Measurements from ENCODE around the gene TMEM147. TPM values are rescaled to one million over a fixed set of nuclear protein-coding genes. Genes with fewer than 3 reads are reported as not detected.

The TMEM147 gene
- total and polyA plus RNA-seq, 2 of the 13 experiments (the other 11 are each of a cell fraction or from before 2014, with no cell fraction given): 141 to 176 TPM

- WGBS (ENCODE audit: low lambda C conversion rate): 0% methylated on average over 1 of the region's 1 CpG
- H3K27ac ChIP-seq (ENCODE audit: extremely low read length, insufficient read depth, low read length): no peak overlapping the region
- ATAC-seq (no peak), FAIRE-seq (no peak), DNase-seq (ENCODE audit: low spot score) (no peak)
- H3K4me1 ChIP-seq (ENCODE audit: insufficient read depth, low read length): no peaks in the 10 kb centered on the region
- H3K4me2 ChIP-seq (ENCODE audit: low read depth, low read length): no peak overlapping the region
- H3K79me2 ChIP-seq (ENCODE audit: insufficient read depth, low read length): no peaks in the 10 kb centered on the region
- ChIA-PET CTCF (ENCODE audit: low intra/inter-chr PET ratio, low total read pairs) (no interaction called here), POLR2A (no interaction called here)
- BruUV-seq (replicated peaks): no TSS peak
- H3K36me3 ChIP-seq (replicated peaks in 1 of 2; ENCODE audit: control insufficient read depth in 1 of 2, insufficient read depth in 2 of 2, low read length in 2 of 2): no peaks in the 10 kb centered on the region
- in situ Hi-C loops (cut with HindIII; ENCODE audit: extremely low pct_ligation_motif_present, low pct_unique_long_range_greater_than_20kb): no loop called here
- TF ChIP-seq ZNF414 (CRISPR knock-in tag; IDR thresholded peaks at IDR 0.05) (no peak), PHF21A (CRISPR knock-in tag; IDR thresholded peaks at IDR 0.05) (no peak), ETV6 (CRISPR knock-in tag; conservative IDR thresholded peaks at IDR 0.05) (no peak), ZNF12 (CRISPR knock-in tag; IDR thresholded peaks at IDR 0.05) (no peak), ZNF20 (CRISPR knock-in tag; IDR thresholded peaks at IDR 0.05) (no peak), HNRNPH1 (optimal IDR thresholded peaks at IDR 0.05; ENCODE audit: low read depth, low read length) (no peak), SAFB2 (CRISPR knock-in tag; IDR thresholded peaks at IDR 0.05; ENCODE audit: borderline replicate concordance, low read depth) (no peak), ZNF546 (CRISPR knock-in tag; conservative IDR thresholded peaks at IDR 0.05) (no peak), AKNA (CRISPR knock-in tag; IDR thresholded peaks at IDR 0.05; ENCODE audit: borderline replicate concordance) (no peak), TERF1 (CRISPR knock-in tag; IDR thresholded peaks at IDR 0.05) (no peak)
- no peaks in the 10 kb centered on the region for H4K20me1 ChIP-seq (ENCODE audit: insufficient read depth, low read length)
- H3K9ac ChIP-seq (ENCODE audit: insufficient read depth, low read depth, low read length): no peak overlapping the region
- H2AFZ ChIP-seq (ENCODE audit: low read length): no peak overlapping the region
- intact Hi-C loops (cut with micrococcal nuclease; ENCODE audit: unreplicated experiment): no loop called here
- H3K9me3 ChIP-seq (ENCODE audit: low read length): no peaks in the 10 kb centered on the region
- H3K27me3 ChIP-seq (ENCODE audit: control insufficient read depth in 1 of 2, insufficient read depth in 2 of 2, low read length in 2 of 2): peaks cover 1 to 9% of the 10 kb centered on the region in 2 experiments; a peak in 4 of 5 replicates
- H3K4me3 ChIP-seq (replicated peaks in 1 of 3; ENCODE audit: insufficient read depth in 1 of 3, low read depth in 2 of 3, low read length in 3 of 3): no peak overlapping the region
These were observed 41.9 kb downstream of the TMEM147 start for GRCh38 chr19:35587321-35587720.

Measured in HepG2 (cell line).